Activated T-cell treated with anti-CD3 and anti-CD28 coated beads for 24 hours (primary cell): ENCODE measurements around the gene IGSF21.

Experiments
- DNase-seq: peaks from one replicate; pipeline ENCODE4 v3.0.0-alpha.2; 2020; ENCODE audit warnings: low read depth

IGSF21 gene

GRCh38 chr1:18299441-18300338 lies 192.1 kb downstream of the IGSF21 start:
- DNase-seq: no peak

- no peak for DNase-seq
Measured at GRCh38 chr1:18300376-18300775, 192.8 kb downstream of the IGSF21 start.

GRCh38 chr1:18302788-18303413 lies 195.3 kb downstream of the IGSF21 start:
- DNase-seq: peak; percentile 2

- DNase-seq: no peak
Measured at GRCh38 chr1:18304151-18304869, 196.7 kb downstream of the IGSF21 start.

- no peak for DNase-seq
Measured at GRCh38 chr1:18305182-18305795, 197.7 kb downstream of the IGSF21 start.

- no peak for DNase-seq
Measured at GRCh38 chr1:18307329-18307898, 199.8 kb downstream of the IGSF21 start.

- DNase-seq: no peak
Measured at GRCh38 chr1:18309552-18310155, 202.1 kb downstream of the IGSF21 start.

- no peak for DNase-seq
Measured at GRCh38 chr1:18312961-18313360, 205.4 kb downstream of the IGSF21 start.

- no peak for DNase-seq
Measured at GRCh38 chr1:18313523-18313922, 205.9 kb downstream of the IGSF21 start.

GRCh38 chr1:18314399-18314798 lies 206.8 kb downstream of the IGSF21 start:
- no peak for DNase-seq

GRCh38 chr1:18315449-18315848 lies 207.9 kb downstream of the IGSF21 start:
- no peak for DNase-seq

- DNase-seq: no peak
Measured at GRCh38 chr1:18316764-18317163, 209.2 kb downstream of the IGSF21 start.

GRCh38 chr1:18319099-18319498 lies 211.5 kb downstream of the IGSF21 start:
- DNase-seq: no peak

GRCh38 chr1:18320051-18320450 lies 212.5 kb downstream of the IGSF21 start:
- DNase-seq: no peak

- no peak for DNase-seq
Measured at GRCh38 chr1:18322368-18323032, 214.9 kb downstream of the IGSF21 start.

- DNase-seq: no peak
Measured at GRCh38 chr1:18323259-18323658, 215.7 kb downstream of the IGSF21 start.

GRCh38 chr1:18324246-18324645 lies 216.6 kb downstream of the IGSF21 start:
- no peak for DNase-seq

GRCh38 chr1:18325136-18325535 lies 217.5 kb downstream of the IGSF21 start:
- no peak for DNase-seq

GRCh38 chr1:18326211-18326897 lies 218.8 kb downstream of the IGSF21 start:
- no peak for DNase-seq

GRCh38 chr1:18327650-18328049 lies 220.1 kb downstream of the IGSF21 start:
- no peak for DNase-seq
